ENCODE measurements around the gene APRT. TPM values are rescaled to one million over a fixed set of nuclear protein-coding genes. Genes with fewer than 3 reads are reported as not detected.

The APRT gene
- total RNA-seq, 1 donor from 2014 or later, result 301 TPM

DNA sequence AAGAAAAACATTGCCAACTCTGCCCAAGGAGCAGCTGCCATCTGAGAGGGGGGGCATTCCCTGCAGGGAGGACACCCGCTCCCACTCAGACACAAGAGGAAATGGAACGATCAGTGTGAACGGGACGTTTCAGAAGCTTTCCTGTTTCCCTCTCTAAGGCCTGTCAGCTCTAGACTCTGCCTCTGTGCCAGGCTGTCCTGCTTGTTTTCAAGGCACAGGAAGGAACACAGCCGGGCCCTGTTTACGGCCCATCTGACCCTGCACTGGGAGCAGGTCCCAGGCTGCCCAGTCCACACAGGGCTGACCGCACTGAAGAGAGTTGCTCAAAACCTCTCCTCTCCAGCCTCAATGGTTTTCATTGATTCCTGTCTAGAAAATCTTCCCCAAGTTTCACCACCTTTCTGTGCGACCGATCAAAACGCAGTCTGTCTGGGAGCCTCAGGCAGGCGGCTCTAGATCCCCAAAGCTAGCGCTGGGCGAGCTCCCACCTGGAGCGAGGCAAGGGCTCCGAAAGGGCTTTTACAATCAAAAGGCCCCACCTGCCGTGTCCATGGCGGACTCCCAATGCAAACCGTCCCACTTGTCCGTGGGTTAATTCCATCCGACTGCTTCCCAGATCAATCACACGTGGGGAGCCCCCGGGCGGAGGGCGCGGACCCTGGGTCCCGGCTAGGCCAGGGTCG is 28.2 kb downstream of the APRT start:
- Mint-ChIP-seq H3K27ac (peak overlapping the region; percentile 89), H3K36me3 (ENCODE audit: low read depth) (peaks cover 1% of the 10 kb centered on the region), H3K4me3 (peak overlapping the region; percentile 82), H3K4me1 (ENCODE audit: low read depth) (peaks cover 37% of the 10 kb centered on the region), H3K27me3 (ENCODE audit: insufficient read depth) (peaks cover 4% of the 10 kb centered on the region), H3K9me3 (no peaks in the 10 kb centered on the region)
- intact Hi-C loops (cut with micrococcal nuclease), result loop anchor here (1.0 to 10.0 kb wide), 6 partner anchors 27 to 709 kb away; partner anchors contain the start of genes ANKRD11, APRT, CTU2 and RNF166
- no peak for DNase-seq (ENCODE audit: low spot score)

DNA sequence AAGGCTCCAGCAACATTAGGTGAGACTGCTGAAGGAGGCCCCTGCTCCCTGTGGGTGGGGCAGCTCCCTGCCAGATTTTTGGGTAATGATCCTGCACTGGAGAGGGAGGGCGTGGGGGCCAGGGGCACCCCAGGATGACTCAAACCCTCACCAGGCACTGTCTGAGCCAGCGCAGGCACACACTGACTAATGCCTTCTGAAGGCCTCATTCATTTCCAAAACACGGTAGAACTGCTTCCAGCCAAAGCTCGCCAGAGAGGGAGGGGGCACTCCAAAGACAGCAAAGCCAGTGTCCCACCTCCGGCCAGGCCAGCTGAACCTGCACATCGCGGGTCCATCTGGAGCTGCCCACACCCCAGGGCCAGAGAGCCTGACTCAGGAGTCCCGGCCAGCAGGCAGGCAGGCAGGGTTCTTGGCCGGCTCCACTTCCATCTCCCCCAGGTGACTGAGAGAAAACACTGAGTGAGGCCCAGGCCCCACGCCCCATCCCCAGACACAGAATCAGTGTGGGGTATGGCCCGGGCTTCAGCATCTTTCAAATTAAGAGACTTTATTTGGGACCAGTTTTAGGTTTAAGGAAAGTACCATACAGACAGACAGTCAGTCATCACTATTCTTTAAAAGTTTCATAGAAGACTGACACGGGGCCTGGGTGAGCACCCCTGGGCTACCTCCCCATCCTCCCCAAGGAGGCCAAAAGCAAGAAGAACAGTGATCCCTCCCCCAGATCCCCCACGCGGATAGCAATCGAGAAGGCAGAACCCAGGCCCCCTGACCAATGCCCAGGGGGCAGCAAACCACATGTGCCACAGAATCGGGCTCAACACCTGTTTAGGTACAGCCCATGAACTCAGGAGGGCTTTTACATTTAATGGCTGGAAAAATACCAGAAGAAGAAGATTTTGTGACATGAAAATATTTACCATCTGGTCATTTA is 29.0 kb downstream of the APRT start:
- H3K27ac Mint-ChIP-seq, result peak overlapping the region; percentile 89
- H3K27me3 Mint-ChIP-seq (ENCODE audit: insufficient read depth), result no peaks in the 10 kb centered on the region
- peaks cover 37% of the 10 kb centered on the region for H3K4me1 Mint-ChIP-seq (ENCODE audit: low read depth)
- H3K36me3 Mint-ChIP-seq (ENCODE audit: low read depth), result peaks cover 1% of the 10 kb centered on the region
- intact Hi-C loops (cut with micrococcal nuclease), result loop anchor here (1.0 to 10.0 kb wide), 6 partner anchors 28 to 710 kb away; partner anchors contain the start of genes ANKRD11, APRT, CTU2 and RNF166
- no peak for DNase-seq (ENCODE audit: low spot score)
- H3K9me3 Mint-ChIP-seq, result no peaks in the 10 kb centered on the region
- peak overlapping the region; percentile 82 for H3K4me3 Mint-ChIP-seq

DNA sequence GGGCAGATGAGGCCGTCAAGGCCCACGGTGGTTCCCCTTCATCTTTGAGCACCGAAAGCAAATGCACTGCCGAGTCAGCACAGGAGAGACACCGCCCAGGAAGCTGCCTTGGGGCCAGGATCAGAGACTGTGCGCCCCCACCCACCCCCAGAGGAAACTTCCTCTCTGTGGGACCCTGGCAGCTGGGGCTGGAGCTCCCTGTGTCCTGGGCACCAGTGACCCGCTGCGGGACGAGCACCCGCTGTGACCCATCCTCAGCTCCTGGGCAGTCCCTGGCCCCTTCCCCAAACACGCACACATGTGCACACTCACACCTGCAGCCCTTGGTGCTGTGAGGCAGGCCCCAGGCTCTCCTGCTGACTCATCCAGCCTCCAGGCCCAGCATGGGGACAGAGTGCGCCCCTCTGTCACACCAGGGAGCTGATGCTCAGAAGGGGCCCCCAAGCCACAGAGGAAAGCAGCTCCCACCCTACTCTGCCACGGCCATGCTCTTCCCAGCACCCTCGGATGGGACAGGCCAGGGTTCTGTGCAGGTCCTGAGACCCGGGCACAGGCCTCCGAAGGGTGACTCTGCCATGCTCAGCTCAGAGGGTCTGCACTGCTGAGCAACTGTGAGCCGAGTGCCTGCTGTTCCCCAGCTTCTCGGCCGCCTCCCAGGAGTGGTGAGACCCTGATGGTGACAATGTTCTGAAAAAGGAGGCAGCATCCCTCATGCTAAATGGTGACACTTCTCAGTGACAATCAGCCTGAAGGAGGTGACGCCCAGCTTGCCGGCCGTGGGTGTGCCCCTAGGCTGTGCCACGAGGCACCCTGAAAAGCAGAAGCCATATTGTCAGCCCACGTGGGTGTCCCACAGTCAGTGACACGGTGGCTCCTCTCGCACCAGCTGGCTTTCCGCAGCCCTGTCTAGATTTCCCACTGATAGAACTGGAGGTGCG is 30.3 kb downstream of the APRT start:
- peak overlapping the region; percentile 89 for H3K27ac Mint-ChIP-seq
- H3K9me3 Mint-ChIP-seq, result no peaks in the 10 kb centered on the region
- peak; percentile 69 for DNase-seq (ENCODE audit: low spot score)
- no peaks in the 10 kb centered on the region for H3K27me3 Mint-ChIP-seq (ENCODE audit: insufficient read depth)
- H3K36me3 Mint-ChIP-seq (ENCODE audit: low read depth), result peaks cover 1% of the 10 kb centered on the region
- intact Hi-C loops (cut with micrococcal nuclease), result loop anchor here (1.0 to 10.0 kb wide), 6 partner anchors 29 to 711 kb away; partner anchors contain the start of genes ANKRD11, APRT, CTU2 and RNF166
- peaks cover 37% of the 10 kb centered on the region for H3K4me1 Mint-ChIP-seq (ENCODE audit: low read depth)
- H3K4me3 Mint-ChIP-seq, result peak overlapping the region; percentile 82

DNA sequence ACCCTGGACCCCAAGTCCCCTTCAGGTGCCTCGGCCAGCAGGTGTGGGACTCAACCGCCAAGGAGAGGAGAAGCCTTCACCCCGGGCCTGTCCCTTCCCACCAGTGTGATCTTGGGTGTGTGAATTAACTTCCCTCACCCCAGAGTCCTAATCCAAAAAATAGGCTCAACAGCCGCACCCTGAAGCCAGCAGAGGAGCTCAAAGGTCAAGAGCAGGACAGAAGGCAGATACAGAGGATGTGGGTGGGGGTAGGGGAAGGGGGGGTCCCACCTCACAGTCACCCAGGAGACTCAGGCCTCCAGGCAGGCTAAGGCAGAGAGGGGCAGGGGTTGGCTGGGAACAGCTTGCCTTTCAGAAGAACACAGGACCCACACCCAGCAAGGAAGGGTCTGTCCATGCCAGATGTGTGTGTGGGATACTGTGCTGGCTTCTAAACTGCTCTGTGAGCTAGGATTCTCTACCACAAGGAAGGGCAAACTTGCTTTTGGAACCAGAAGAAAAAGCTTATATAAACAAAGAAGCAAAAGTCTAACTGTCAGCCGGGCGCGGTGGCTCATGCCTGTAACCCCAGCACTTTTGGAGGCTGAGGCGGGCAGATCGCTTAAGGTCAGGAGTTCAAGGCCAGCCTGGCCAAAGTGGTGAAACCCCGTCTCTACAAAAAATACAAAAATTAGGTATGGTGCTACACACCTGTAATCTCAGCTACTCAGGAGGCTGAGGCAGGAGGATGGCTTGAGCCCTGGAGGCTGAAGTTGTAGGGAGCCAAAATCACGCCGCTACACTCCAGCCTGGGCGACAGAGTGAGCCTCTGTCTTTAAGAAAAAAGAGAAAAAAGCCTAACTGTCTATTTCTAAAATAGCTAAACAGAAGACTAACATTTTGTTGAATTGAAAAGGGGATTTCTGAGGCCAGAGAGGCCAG is 31.3 kb downstream of the APRT start:
- no peaks in the 10 kb centered on the region for H3K9me3 Mint-ChIP-seq

GRCh38 chr16:88779406-88780141 is 32.2 kb downstream of the APRT start:
- no peak overlapping the region for H3K4me3 Mint-ChIP-seq
- H3K4me1 Mint-ChIP-seq (ENCODE audit: low read depth), result peaks cover 37% of the 10 kb centered on the region
- no peak overlapping the region for H3K27ac Mint-ChIP-seq
- no peak for DNase-seq (ENCODE audit: low spot score)
- H3K9me3 Mint-ChIP-seq, result no peaks in the 10 kb centered on the region
- no peaks in the 10 kb centered on the region for H3K27me3 Mint-ChIP-seq (ENCODE audit: insufficient read depth)
- intact Hi-C loops (cut with micrococcal nuclease), result loop anchor here (5.0 to 10.0 kb wide), 3 partner anchors 147 to 713 kb away; partner anchors contain the start of genes ANKRD11 and ZFPM1
- H3K36me3 Mint-ChIP-seq (ENCODE audit: low read depth), result peaks cover 1% of the 10 kb centered on the region

More for the DNA sequence above, 31.3 kb downstream of the APRT start:
- Mint-ChIP-seq H3K36me3 (ENCODE audit: low read depth) (peaks cover 1% of the 10 kb centered on the region), H3K27me3 (ENCODE audit: insufficient read depth) (no peaks in the 10 kb centered on the region), H3K4me3 (peak overlapping the region; percentile 82), H3K4me1 (ENCODE audit: low read depth) (peaks cover 37% of the 10 kb centered on the region), H3K27ac (peak overlapping the region; percentile 89)
- no peak for DNase-seq (ENCODE audit: low spot score)
- intact Hi-C loops (cut with micrococcal nuclease), result loop anchor here (5.0 to 10.0 kb wide), 3 partner anchors 148 to 712 kb away; partner anchors contain the start of genes ANKRD11 and ZFPM1

- Mint-ChIP-seq H3K4me3 (no peak overlapping the region), H3K36me3 (ENCODE audit: low read depth) (peaks cover 1% of the 10 kb centered on the region), H3K27ac (no peak overlapping the region), H3K9me3 (no peaks in the 10 kb centered on the region), H3K4me1 (ENCODE audit: low read depth) (peaks cover 35% of the 10 kb centered on the region), H3K27me3 (ENCODE audit: insufficient read depth) (no peaks in the 10 kb centered on the region)
- DNase-seq (ENCODE audit: low spot score), result no peak
- intact Hi-C loops (cut with micrococcal nuclease), result no loop called here
Observed at GRCh38 chr16:88778541-88779065, 33.1 kb downstream of the APRT start.

DNA sequence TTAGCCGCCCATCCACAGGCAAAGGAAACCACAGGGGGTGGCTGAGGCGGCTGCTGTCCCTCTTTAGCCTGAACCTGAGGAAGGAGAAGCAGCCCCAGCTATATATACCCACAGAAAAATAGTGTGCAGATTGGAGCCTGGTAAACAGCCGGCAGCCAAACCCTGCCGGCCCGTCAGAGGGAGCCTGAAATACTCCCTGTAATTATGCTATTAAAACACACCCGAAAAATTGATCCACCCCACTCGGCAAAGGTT is 33.5 kb downstream of the APRT start:
- DNase-seq (ENCODE audit: low spot score), result no peak
- no peak overlapping the region for H3K27ac Mint-ChIP-seq
- H3K4me1 Mint-ChIP-seq (ENCODE audit: low read depth), result peaks cover 31% of the 10 kb centered on the region
- peaks cover 1% of the 10 kb centered on the region for H3K36me3 Mint-ChIP-seq (ENCODE audit: low read depth)
- no peaks in the 10 kb centered on the region for H3K27me3 Mint-ChIP-seq (ENCODE audit: insufficient read depth)
- no peaks in the 10 kb centered on the region for H3K9me3 Mint-ChIP-seq
- intact Hi-C loops (cut with micrococcal nuclease), result no loop called here
- no peak overlapping the region for H3K4me3 Mint-ChIP-seq

- Mint-ChIP-seq H3K4me3 (no peak overlapping the region), H3K4me1 (ENCODE audit: low read depth) (peaks cover 26% of the 10 kb centered on the region), H3K27me3 (ENCODE audit: insufficient read depth) (no peaks in the 10 kb centered on the region), H3K36me3 (ENCODE audit: low read depth) (no peaks in the 10 kb centered on the region), H3K27ac (no peak overlapping the region), H3K9me3 (no peaks in the 10 kb centered on the region)
- intact Hi-C loops (cut with micrococcal nuclease), result no loop called here
- no peak for DNase-seq (ENCODE audit: low spot score)
Observed at GRCh38 chr16:88777471-88778270, 34.1 kb downstream of the APRT start.

DNA sequence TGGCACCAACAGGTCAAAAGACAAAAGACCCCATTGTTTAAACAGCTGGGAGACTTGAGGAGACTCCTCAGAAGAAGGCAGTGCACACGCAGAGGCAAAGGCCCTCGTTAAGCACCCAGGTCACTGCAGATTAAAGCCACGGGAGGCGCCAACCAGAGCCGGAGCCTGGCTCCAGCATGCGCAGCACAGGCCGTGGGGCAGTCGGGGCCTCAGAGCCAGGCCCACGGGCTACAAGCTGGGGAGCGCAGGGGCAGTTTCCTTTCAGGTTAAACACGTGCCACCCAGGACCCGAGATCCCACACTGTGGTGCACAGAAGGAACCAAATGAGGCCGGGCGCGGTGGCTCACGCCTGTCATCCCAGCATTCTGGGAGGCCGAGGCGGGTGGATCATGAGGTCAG is 35.9 kb downstream of the APRT start:
- intact Hi-C loops (cut with micrococcal nuclease), result no loop called here
- H3K9me3 Mint-ChIP-seq, result no peaks in the 10 kb centered on the region
- H3K36me3 Mint-ChIP-seq (ENCODE audit: low read depth), result no peaks in the 10 kb centered on the region

GRCh38 chr16:88774544-88775393 is 37.0 kb downstream of the APRT start:
- Mint-ChIP-seq H3K4me3 (no peak overlapping the region), H3K27ac (no peak overlapping the region), H3K4me1 (ENCODE audit: low read depth) (no peaks in the 10 kb centered on the region), H3K9me3 (no peaks in the 10 kb centered on the region), H3K36me3 (ENCODE audit: low read depth) (no peaks in the 10 kb centered on the region), H3K27me3 (ENCODE audit: insufficient read depth) (no peaks in the 10 kb centered on the region)
- no peak for DNase-seq (ENCODE audit: low spot score)
- intact Hi-C loops (cut with micrococcal nuclease), result no loop called here

More for the DNA sequence above, 35.9 kb downstream of the APRT start:
- Mint-ChIP-seq H3K27ac (no peak overlapping the region), H3K27me3 (ENCODE audit: insufficient read depth) (no peaks in the 10 kb centered on the region), H3K4me3 (no peak overlapping the region), H3K4me1 (ENCODE audit: low read depth) (peaks cover 7% of the 10 kb centered on the region)
- DNase-seq (ENCODE audit: low spot score), result no peak
